ENCODE data around the gene ENTHD1. TPM values are rescaled to one million over a fixed set of nuclear protein-coding genes. Genes with fewer than 3 reads are reported as not detected.

ENTHD1 gene
- total RNA-seq, 3 donors from 2014 or later (not counting 1 experiment from before 2014, with no cell fraction given): not detected

DNA sequence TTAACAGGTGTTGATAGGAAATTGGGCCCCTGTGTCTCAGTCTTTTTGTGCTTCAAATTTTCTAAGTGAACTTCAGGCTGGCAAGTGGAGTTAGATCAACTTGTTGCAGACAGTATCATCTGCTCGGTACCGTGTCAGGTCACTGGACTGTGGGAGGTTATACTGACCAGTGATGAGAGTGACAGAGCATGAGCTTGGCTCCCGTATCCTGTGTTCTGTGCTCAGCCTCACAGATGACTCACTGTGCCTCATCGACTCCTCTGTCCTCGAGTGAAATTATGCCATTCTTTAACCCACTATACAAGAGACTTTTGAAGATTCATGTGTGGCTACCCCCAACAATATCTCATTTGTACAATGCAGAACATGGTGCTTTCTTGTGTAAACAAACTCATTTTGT, 15.2 kb upstream of the ENTHD1 start:
- peak overlapping the region; percentile 45 for H3K27ac ChIP-seq (ENCODE audit: low read length)
- Mint-ChIP-seq H3K4me1 (peaks cover 91 to 97% of the 10 kb centered on the region in 2 donors), H3K27me3 (ENCODE audit: low read depth in 2 of 2) (no peaks in the 10 kb centered on the region), H3K4me3 (peak overlapping the region; percentile 61), H3K36me3 (no peaks in the 10 kb centered on the region), H3K9me3 (peaks cover 2 to 5% of the 10 kb centered on the region in 2 donors), H3K27ac (peak overlapping the region; percentile 78 to 92)
- peaks cover 62% of the 10 kb centered on the region for H3K4me1 ChIP-seq (ENCODE audit: control insufficient read depth, insufficient read depth, low read length)
- WGBS (ENCODE audit: insufficient coverage): 28% methylated on average over 5 of the region's 5 CpGs
- peaks cover 4% of the 10 kb centered on the region for H3K9me3 ChIP-seq (ENCODE audit: control insufficient read depth, insufficient read depth, low read length)
- H3K27me3 ChIP-seq (ENCODE audit: control insufficient read depth, insufficient read depth, low read length): no peaks in the 10 kb centered on the region
- TF ChIP-seq, protein P1, sequence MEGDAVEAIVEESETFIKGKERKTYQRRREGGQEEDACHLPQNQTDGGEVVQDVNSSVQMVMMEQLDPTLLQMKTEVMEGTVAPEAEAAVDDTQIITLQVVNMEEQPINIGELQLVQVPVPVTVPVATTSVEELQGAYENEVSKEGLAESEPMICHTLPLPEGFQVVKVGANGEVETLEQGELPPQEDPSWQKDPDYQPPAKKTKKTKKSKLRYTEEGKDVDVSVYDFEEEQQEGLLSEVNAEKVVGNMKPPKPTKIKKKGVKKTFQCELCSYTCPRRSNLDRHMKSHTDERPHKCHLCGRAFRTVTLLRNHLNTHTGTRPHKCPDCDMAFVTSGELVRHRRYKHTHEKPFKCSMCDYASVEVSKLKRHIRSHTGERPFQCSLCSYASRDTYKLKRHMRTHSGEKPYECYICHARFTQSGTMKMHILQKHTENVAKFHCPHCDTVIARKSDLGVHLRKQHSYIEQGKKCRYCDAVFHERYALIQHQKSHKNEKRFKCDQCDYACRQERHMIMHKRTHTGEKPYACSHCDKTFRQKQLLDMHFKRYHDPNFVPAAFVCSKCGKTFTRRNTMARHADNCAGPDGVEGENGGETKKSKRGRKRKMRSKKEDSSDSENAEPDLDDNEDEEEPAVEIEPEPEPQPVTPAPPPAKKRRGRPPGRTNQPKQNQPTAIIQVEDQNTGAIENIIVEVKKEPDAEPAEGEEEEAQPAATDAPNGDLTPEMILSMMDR (IDR thresholded peaks at IDR 0.05): no peak
- ATAC-seq (peak; percentile 62 to 73 (median 69)), DNase-seq (peak in 1 of 2 donors; percentile 65)
- no peak overlapping the region for H3K4me3 ChIP-seq (ENCODE audit: low read length)
- intact Hi-C loops (cut with micrococcal nuclease): loop anchor here (2.0 to 10.0 kb wide), 2 partner anchors 52 to 206 kb away; partner anchors contain the start of gene TMA7B
- no peaks in the 10 kb centered on the region for H3K36me3 ChIP-seq (ENCODE audit: control insufficient read depth, insufficient read depth, low read length)

DNA sequence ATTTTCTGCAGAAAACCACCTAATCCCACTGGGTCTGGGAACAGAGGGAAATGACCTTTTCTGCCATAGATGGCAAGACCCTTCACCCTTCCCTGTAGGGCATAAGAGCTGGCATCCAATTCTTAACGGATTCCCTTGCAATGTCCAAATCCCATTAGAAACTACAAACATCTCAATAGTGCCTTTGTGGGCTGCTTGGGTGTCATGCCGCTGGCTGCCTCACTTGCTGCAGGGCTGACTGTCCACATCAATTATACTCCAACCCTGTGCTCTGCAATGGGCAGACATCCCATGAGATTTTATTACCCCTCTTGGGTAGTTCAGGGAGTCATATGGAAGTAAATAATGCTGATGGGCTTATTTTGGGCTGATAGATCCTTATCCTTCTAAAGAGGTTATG, 14.6 kb upstream of the ENTHD1 start:
- Histone ChIP-seq H3K27me3 (ENCODE audit: control insufficient read depth, insufficient read depth, low read length) (no peaks in the 10 kb centered on the region), H3K4me3 (ENCODE audit: low read length) (no peak overlapping the region), H3K27ac (ENCODE audit: low read length) (peak overlapping the region; percentile 45), H3K9me3 (ENCODE audit: control insufficient read depth, insufficient read depth, low read length) (peaks cover 4% of the 10 kb centered on the region), H3K36me3 (ENCODE audit: control insufficient read depth, insufficient read depth, low read length) (no peaks in the 10 kb centered on the region), H3K4me1 (ENCODE audit: control insufficient read depth, insufficient read depth, low read length) (peaks cover 62% of the 10 kb centered on the region)
- Mint-ChIP-seq H3K9me3 (peaks cover 2 to 5% of the 10 kb centered on the region in 2 donors), H3K27me3 (ENCODE audit: low read depth in 2 of 2) (no peaks in the 10 kb centered on the region), H3K4me1 (peaks cover 86 to 92% of the 10 kb centered on the region in 2 donors), H3K36me3 (no peaks in the 10 kb centered on the region), H3K4me3 (peak overlapping the region; percentile 61), H3K27ac (peak overlapping the region; percentile 78 to 92)
- WGBS (ENCODE audit: insufficient coverage): 74% methylated on average over 2 of the region's 2 CpGs
- DNase-seq: peak in 1 of 2 donors; percentile 37
- ATAC-seq: no peak
- TF ChIP-seq, protein P1 (IDR thresholded peaks at IDR 0.05): no peak
- intact Hi-C loops (cut with micrococcal nuclease): loop anchor here (2.0 to 10.0 kb wide), 2 partner anchors 53 to 207 kb away; partner anchors contain the start of gene TMA7B

- Histone ChIP-seq H3K9me3 (ENCODE audit: control insufficient read depth, insufficient read depth, low read length) (peaks cover 4% of the 10 kb centered on the region), H3K27ac (ENCODE audit: low read length) (peak overlapping the region; percentile 45), H3K36me3 (ENCODE audit: control insufficient read depth, insufficient read depth, low read length) (no peaks in the 10 kb centered on the region), H3K4me3 (ENCODE audit: low read length) (peak overlapping the region; percentile 9), H3K27me3 (ENCODE audit: control insufficient read depth, insufficient read depth, low read length) (no peaks in the 10 kb centered on the region), H3K4me1 (ENCODE audit: control insufficient read depth, insufficient read depth, low read length) (peaks cover 58% of the 10 kb centered on the region)
- intact Hi-C loops (cut with micrococcal nuclease): loop anchor here (2.0 to 10.0 kb wide), 2 partner anchors 53 to 207 kb away; partner anchors contain the start of gene TMA7B
- Mint-ChIP-seq H3K9me3 (peaks cover 2 to 5% of the 10 kb centered on the region in 2 donors), H3K27me3 (ENCODE audit: low read depth in 2 of 2) (no peaks in the 10 kb centered on the region), H3K4me3 (peak overlapping the region; percentile 61), H3K27ac (peak overlapping the region; percentile 78 to 92), H3K36me3 (no peaks in the 10 kb centered on the region), H3K4me1 (peaks cover 86 to 92% of the 10 kb centered on the region in 2 donors)
- DNase-seq (peak in 1 of 2 donors; percentile 69), ATAC-seq (no peak)
- TF ChIP-seq, protein P1 (IDR thresholded peaks at IDR 0.05): no peak
- WGBS (ENCODE audit: insufficient coverage): 84% methylated on average over 7 of the region's 9 CpGs
These were observed 14.1 kb upstream of the ENTHD1 start for GRCh38 chr22:39907605-39908097.

Measured in natural killer cell (primary cell).